H1 (cell line): ENCODE results near the gene ZNF683. TPM values are rescaled to one million over a fixed set of nuclear protein-coding genes. Genes with fewer than 3 reads are reported as not detected.

Experiments used
- CTCF ChIA-PET: fragments of 300-600 bp; sonication (Branson Sonifier 250); formaldehyde crosslinking; loops from one replicate; lab custom pipeline; 2021; ENCODE audit not compliant: partially characterized antibody; lab: Charles Lee
- POLR2A ChIA-PET: fragments of 300-600 bp; sonication (Branson Sonifier 250); formaldehyde crosslinking; loops from one replicate; lab custom pipeline; 2021; ENCODE audit warnings: inconsistent platforms; ENCODE audit not compliant: partially characterized antibody; lab: Charles Lee
- DNase-seq, 2 experiments: peaks; one replicate each; pipeline versions ENCODE4 v3.0.0 to v3.0.0-alpha.2; 2010 to 2022; ENCODE audit warnings: low spot score in 2 of 2, low read depth in 1 of 2, mixed read lengths in 1 of 2
- FAIRE-seq: peaks from 2 replicates; lab custom pipeline; 2011; peaks lifted over from hg19 to GRCh38; lab: Jason Lieb, UNC
- H2AFZ ChIP-seq: 2 replicates; pipeline ENCODE4 v1.8.1; 2012; ENCODE audit warnings: low read length, inconsistent platforms
- H2AK5ac ChIP-seq: 2 replicates; pipeline ENCODE4 v1.6.1; 2013; ENCODE audit warnings: low read depth, low read length
- H2BK120ac ChIP-seq: replicated peaks from 2 replicates; pipeline ENCODE3; 2013; ENCODE audit warnings: low read depth, low read length, inconsistent platforms
- H2BK12ac ChIP-seq: 2 replicates; pipeline ENCODE4 v1.6.1; 2013; ENCODE audit warnings: low read depth, low read length
- H2BK15ac ChIP-seq: 2 replicates; pipeline ENCODE4 v1.6.1; 2013; ENCODE audit warnings: low read length
- H2BK20ac ChIP-seq: 2 replicates; pipeline ENCODE4 v1.6.1; 2013; ENCODE audit warnings: low read length
- H2BK5ac ChIP-seq: 2 replicates; pipeline ENCODE4 v1.6.1; 2013; ENCODE audit warnings: low read depth, low read length
- H3K14ac ChIP-seq: 2 replicates; pipeline ENCODE4 v1.6.1; 2013; ENCODE audit warnings: inconsistent platforms; ENCODE audit not compliant: insufficient read length
- H3K18ac ChIP-seq: 2 replicates; pipeline ENCODE4 v1.6.1; 2013; ENCODE audit warnings: low read length; ENCODE audit errors: extremely low read depth
- H3K23ac ChIP-seq: 2 replicates; pipeline ENCODE4 v1.6.1; 2013; ENCODE audit warnings: inconsistent platforms; ENCODE audit not compliant: insufficient read length
- H3K23me2 ChIP-seq: 2 replicates; pipeline ENCODE4 v1.6.1; 2013; ENCODE audit warnings: low read depth, low read length
- H3K27ac ChIP-seq: 2 replicates; pipeline ENCODE4 v1.6.1; 2011; ENCODE audit warnings: low read depth, low read length, inconsistent platforms
- H3K27me3 ChIP-seq, 4 experiments: replicated peaks in 1 of 4; 1 replicate in 1 of 4; 2 replicates in 3 of 4; pipeline versions ENCODE4 v1.6.1 to v1.8.1; 2011 to 2013; ENCODE audit warnings: low read length in 3 of 4, mild to moderate bottlenecking in 3 of 4, inconsistent platforms in 2 of 4, mixed read lengths in 2 of 4, moderate library complexity in 1 of 4; ENCODE audit not compliant: control insufficient read depth in 3 of 4, insufficient read depth in 3 of 4; ENCODE audit errors: extremely low read depth in 1 of 4
- H3K36me3 ChIP-seq, 4 experiments: 2 replicates each; pipeline versions ENCODE4 v1.6.1 to v1.8.1; 2011 to 2013; ENCODE audit warnings: mild to moderate bottlenecking in 4 of 4, low read length in 3 of 4, moderate library complexity in 2 of 4, control low read depth in 1 of 4, inconsistent platforms in 1 of 4; ENCODE audit not compliant: insufficient read depth in 4 of 4, control insufficient read depth in 2 of 4
- H3K4ac ChIP-seq: replicated peaks from 2 replicates; pipeline ENCODE3; 2013; ENCODE audit warnings: low read length, low read depth, mixed read lengths, inconsistent platforms; ENCODE audit not compliant: insufficient read length
- H3K4me1 ChIP-seq, 4 experiments: replicated peaks in 1 of 4; 1 replicate in 1 of 4; 2 replicates in 3 of 4; pipeline versions ENCODE4 v1.6.1 to v1.8.1; 2011 to 2013; ENCODE audit warnings: low read length in 3 of 4, inconsistent platforms in 2 of 4, mixed read lengths in 1 of 4; ENCODE audit not compliant: insufficient read depth in 4 of 4, control insufficient read depth in 3 of 4
- H3K4me2 ChIP-seq, 2 experiments: 2 replicates each; pipeline versions ENCODE4 v1.6.1 to v1.8.1; 2011 to 2013; ENCODE audit warnings: low read depth in 2 of 2, low read length in 2 of 2, control low read depth in 1 of 2, inconsistent platforms in 1 of 2, mild to moderate bottlenecking in 1 of 2; ENCODE audit not compliant: insufficient read depth in 1 of 2
- H3K4me3 ChIP-seq, 4 experiments: fragments of 200-600, 300-600 bp in 1 of 4; sonication (generic), shearing (Covaris generic), sonication (Bioruptor Twin) in 1 of 4; 2 replicates each; pipeline versions ENCODE4 v1.5.1 to v1.8.1; 2011 to 2016; ENCODE audit warnings: low read length in 4 of 4, low read depth in 3 of 4, control low read depth in 2 of 4, inconsistent platforms in 2 of 4, mild to moderate bottlenecking in 2 of 4, mixed read lengths in 1 of 4, moderate library complexity in 1 of 4; ENCODE audit not compliant: insufficient read depth in 2 of 4; ENCODE audit errors: extremely low read depth in 1 of 4
- H3K56ac ChIP-seq: replicated peaks from 2 replicates; pipeline ENCODE3; 2013; ENCODE audit warnings: low read depth, mild to moderate bottlenecking, mixed read lengths, low read length, inconsistent platforms; ENCODE audit not compliant: insufficient read length
- H3K79me1 ChIP-seq: 2 replicates; pipeline ENCODE4 v1.6.1; 2013; ENCODE audit warnings: low read depth, low read length, control low read depth
- H3K79me2 ChIP-seq, 2 experiments: 2 replicates each; pipeline versions ENCODE4 v1.6.1 to v1.8.1; 2012 to 2013; ENCODE audit warnings: low read length in 2 of 2, mild to moderate bottlenecking in 2 of 2, inconsistent platforms in 1 of 2; ENCODE audit not compliant: insufficient read depth in 2 of 2, control insufficient read depth in 1 of 2
- H3K9ac ChIP-seq, 4 experiments: replicated peaks in 1 of 4; 1 replicate in 1 of 4; 2 replicates in 3 of 4; pipeline versions ENCODE4 v1.6.1 to v1.8.1; 2011 to 2013; ENCODE audit warnings: low read depth in 3 of 4, low read length in 3 of 4, control low read depth in 2 of 4, mild to moderate bottlenecking in 2 of 4, moderate library complexity in 2 of 4, inconsistent platforms in 1 of 4; ENCODE audit errors: extremely low read depth in 1 of 4
- H3K9me3 ChIP-seq, 2 experiments: 2 replicates each; pipeline versions ENCODE4 v1.6.1 to v1.8.1; 2012 to 2013; ENCODE audit warnings: mild to moderate bottlenecking in 2 of 2, moderate library complexity in 2 of 2, control low read depth in 1 of 2, inconsistent platforms in 1 of 2, low read depth in 1 of 2, low read length in 1 of 2, mixed read lengths in 1 of 2; ENCODE audit not compliant: insufficient read depth in 2 of 2
- H4K20me1 ChIP-seq, 2 experiments: replicated peaks in 1 of 2; 2 replicates each; pipeline versions ENCODE3 to v1.8.1; 2011 to 2013; ENCODE audit warnings: inconsistent platforms in 2 of 2, low read length in 2 of 2, mild to moderate bottlenecking in 1 of 2; ENCODE audit not compliant: insufficient read depth in 2 of 2, control insufficient read depth in 1 of 2
- H4K5ac ChIP-seq: 2 replicates; pipeline ENCODE4 v1.6.1; 2013; ENCODE audit warnings: low read length, low read depth, mixed read lengths, inconsistent platforms; ENCODE audit not compliant: insufficient read length
- H4K8ac ChIP-seq: 2 replicates; pipeline ENCODE4 v1.8.0; 2013; ENCODE audit warnings: mild to moderate bottlenecking, moderate library complexity, low read length, inconsistent platforms; ENCODE audit not compliant: insufficient read depth; ENCODE audit errors: extremely low read depth
- H4K91ac ChIP-seq: replicated peaks from 2 replicates; pipeline ENCODE3; 2013; ENCODE audit warnings: low read length, mixed read lengths, inconsistent platforms; ENCODE audit not compliant: insufficient read length
- BCL11A ChIP-seq, 2 experiments: IDR thresholded peaks; one replicate each; pipeline ENCODE4 v1.6.1; 2011; ENCODE audit warnings: low read depth in 2 of 2, low read length in 2 of 2, mild to moderate bottlenecking in 2 of 2
- CHD1 ChIP-seq: IDR thresholded peaks from 2 replicates; pipeline ENCODE4 v1.6.1; 2012; ENCODE audit warnings: low read depth, low read length, improper control_type of control experiment
- CHD2 ChIP-seq: IDR thresholded peaks from 2 replicates; pipeline ENCODE4 v1.6.1; 2012; ENCODE audit warnings: low read length, improper control_type of control experiment
- JUN ChIP-seq: IDR thresholded peaks from 2 replicates; pipeline ENCODE4 v1.6.1; 2011; ENCODE audit warnings: low read depth, mild to moderate bottlenecking, improper control_type of control experiment, low read length
- KDM1A ChIP-seq: fragments of 200-600, 300-600 bp; sonication (generic); IDR thresholded peaks from 2 replicates; pipeline ENCODE4 v1.7.1; 2016; ENCODE audit warnings: mild to moderate bottlenecking, low read length, borderline replicate concordance
- PHF8 ChIP-seq: fragments of 200-600 bp; sonication (generic); conservative IDR thresholded peaks from 2 replicates; pipeline ENCODE4 v1.7.1; 2012; ENCODE audit warnings: low read depth, mild to moderate bottlenecking, inconsistent platforms, low read length, moderate library complexity
- POLR2A ChIP-seq, 2 experiments: IDR thresholded peaks; 1 replicate in 1 of 2; 2 replicates in 1 of 2; pipeline ENCODE4 v1.6.1; 2011; ENCODE audit warnings: low read depth in 2 of 2, low read length in 2 of 2, mild to moderate bottlenecking in 2 of 2; ENCODE audit errors: control extremely low read depth in 1 of 2
- POLR2AphosphoS5 ChIP-seq: IDR thresholded peaks from 2 replicates; pipeline ENCODE4 v1.6.1; 2011; ENCODE audit warnings: low read depth, low read length
- RBBP5 ChIP-seq: IDR thresholded peaks from 2 replicates; pipeline ENCODE4 v1.7.1; 2012; ENCODE audit warnings: low read depth, mild to moderate bottlenecking, inconsistent platforms, low read length, moderate library complexity, borderline replicate concordance
- RXRA ChIP-seq: IDR thresholded peaks from 2 replicates; pipeline ENCODE4 v1.6.1; 2011; ENCODE audit warnings: low read depth, mild to moderate bottlenecking, low read length, moderate library complexity; ENCODE audit not compliant: insufficient read depth
- SP2 ChIP-seq: IDR thresholded peaks from 2 replicates; pipeline ENCODE4 v1.6.1; 2012; ENCODE audit warnings: mild to moderate bottlenecking, low read length, inconsistent platforms
- SRF ChIP-seq: IDR thresholded peaks from 2 replicates; pipeline ENCODE4 v1.6.1; 2011; ENCODE audit warnings: mild to moderate bottlenecking, low read depth, low read length, moderate library complexity
- TAF7 ChIP-seq: optimal IDR thresholded peaks from 2 replicates; pipeline ENCODE3; 2011; ENCODE audit warnings: low read depth, mild to moderate bottlenecking, inconsistent platforms, low read length, moderate library complexity, borderline replicate concordance
- WGBS, 2 experiments: shearing (Covaris generic) in 1 of 2; methylation state at CpG; one replicate each; pipeline versions ENCODE4 v1.1.6 to v1.1.7; 2013 to 2015; ENCODE audit warnings: low lambda C conversion rate in 2 of 2, mixed read lengths in 2 of 2, inconsistent platforms in 1 of 2, low coverage in 1 of 2, missing lambda C conversion rate in 1 of 2; ENCODE audit not compliant: insufficient replicate concordance in 2 of 2, insufficient coverage in 1 of 2, insufficient read length in 1 of 2; ENCODE audit errors: extremely low coverage in 1 of 2, missing lambda C conversion rate in 1 of 2; 5-methylcytosine and 5-hydroxymethylcytosine counted together
- polyA plus RNA-seq, 7 experiments: library from polyadenylated mRNA; depleted of rRNA in 3 of 7; stranded (reverse) in 5 of 7; unstranded in 2 of 7; fragments of >200 nt in 5 of 7; fragments of 200-250 nt in 2 of 7; gene quantifications; 1 replicate in 5 of 7; 2 replicates in 1 of 7; 4 replicates in 1 of 7; pipeline versions ENCODE4 v1.2.1 to v1.2.3, GENCODE V29; 2011 to 2013; ENCODE audit warnings: missing spikeins in 2 of 7, mixed read lengths in 2 of 7
- total RNA-seq: library from RNA; stranded (reverse); fragmentation: NEBNext Ultra II Directional; extraction: Animal tissue kit (Norgen Biotek cat#: 25700); gene quantifications from 2 replicates; pipeline ENCODE4 v1.2.1, GENCODE V29; 2021
- TF ChIP-seq, protein P1 (sequence below): IDR thresholded peaks from 2 replicates; pipeline ENCODE4 v1.6.1; 2012; ENCODE audit warnings: inconsistent platforms

Gene ZNF683
- total and polyA plus RNA-seq, 2 of the 8 experiments (the other 6 are each of a cell fraction or from before 2014, with no cell fraction given): not detected

- Histone ChIP-seq H3K56ac (no peak overlapping the region), H3K79me1 (peaks cover 2% of the 10 kb centered on the region; the same call in 1 of the 2 replicates), H4K20me1 (peaks cover 0 to 1% of the 10 kb centered on the region in 2 experiments), H2BK20ac (no peak overlapping the region), H2BK5ac (peak overlapping the region; percentile 48; the same call in 1 of the 2 replicates), H3K23ac (no peak overlapping the region), H3K4ac (no peak overlapping the region), H3K18ac (no peak overlapping the region), H3K23me2 (no peaks in the 10 kb centered on the region), H4K8ac (no peak overlapping the region), H3K4me2 (no peak overlapping the region), H2BK120ac (no peak overlapping the region), H3K27me3 (no peaks in the 10 kb centered on the region), H3K14ac (no peak overlapping the region), H2AFZ (no peak overlapping the region), H4K91ac (no peak overlapping the region), H2AK5ac (no peak overlapping the region), H3K27ac (no peak overlapping the region), H2BK12ac (peak overlapping the region; percentile 68), H3K4me1 (peaks cover 5 to 24% (median 9%) of the 10 kb centered on the region in 4 experiments), H3K79me2 (no peaks in the 10 kb centered on the region), H2BK15ac (no peak overlapping the region), H3K9me3 (no peaks in the 10 kb centered on the region), H3K9ac (no peak overlapping the region), H3K36me3 (no peaks in the 10 kb centered on the region), H3K4me3 (no peak overlapping the region), H4K5ac (no peak overlapping the region)
- 80% methylated on average over 5 of the region's 5 CpGs; no CpG with 5 or more reads in 1 of the 2 experiments for WGBS, 2 experiments
- POLR2A ChIA-PET: interaction anchor here (1.2 to 6.3 kb wide), 6 partner anchors 8 to 71 kb away, joined by 3 to 44 read pairs (median 6); no protein-coding TSS in a partner anchor
- no peak for FAIRE-seq
- CTCF ChIA-PET: interaction anchor here (1.1 to 6.6 kb wide), 9 partner anchors 9 to 70 kb away, joined by 3 to 52 read pairs (median 4); partner anchors contain the start of genes LIN28A and SH3BGRL3
- no peak for DNase-seq
- no peak for TF ChIP-seq POLR2AphosphoS5
- no peak for TF ChIP-seq SRF
- no peak for TF ChIP-seq PHF8
- no peak for TF ChIP-seq JUN
- no peak for TF ChIP-seq CHD2
- no peak for TF ChIP-seq POLR2A (IDR thresholded peaks at IDR 0.05; ENCODE audit: control extremely low read depth in 1 of 2, low read depth in 2 of 2, low read length in 2 of 2)
- no peak for TF ChIP-seq CHD1
- no peak for TF ChIP-seq RBBP5
- no peak for TF ChIP-seq KDM1A
- no peak for TF ChIP-seq SP2
- no peak for TF ChIP-seq RXRA
- no peak for TF ChIP-seq BCL11A (IDR thresholded peaks at IDR 0.05; ENCODE audit: low read depth in 2 of 2, low read length in 2 of 2)
- TF ChIP-seq, protein P1, sequence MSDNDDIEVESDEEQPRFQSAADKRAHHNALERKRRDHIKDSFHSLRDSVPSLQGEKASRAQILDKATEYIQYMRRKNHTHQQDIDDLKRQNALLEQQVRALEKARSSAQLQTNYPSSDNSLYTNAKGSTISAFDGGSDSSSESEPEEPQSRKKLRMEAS: no peak
- TF ChIP-seq TAF7: no peak
Measured at GRCh38 chr1:26349877-26350244, 22.7 kb downstream of the ZNF683 start.
